Duodenal mucosa (tissue), 2 donors: ENCODE results near the gene GXYLT1.
"Not testable (repeated sequence)": the region's sequence is repeated elsewhere in the genome, so short reads cannot be mapped to it uniquely, and the experiment has no call there.

Experiments used
- H3K27ac ChIP-seq: one replicate; pipeline ENCODE4 v1.7.0; 2013; ENCODE audit warnings: low read depth, low read length
- H3K27me3 ChIP-seq, 2 donors: one replicate each; pipeline ENCODE4 v1.7.0; 2013; ENCODE audit warnings: low read length in 2 of 2, control low read depth in 1 of 2; ENCODE audit not compliant: insufficient read depth in 2 of 2, control insufficient read depth in 1 of 2
- H3K36me3 ChIP-seq, 2 donors: one replicate each; pipeline ENCODE4 v1.7.0; 2013; ENCODE audit warnings: low read length in 2 of 2, control low read depth in 1 of 2; ENCODE audit not compliant: insufficient read depth in 2 of 2, control insufficient read depth in 1 of 2
- H3K4me1 ChIP-seq, 2 donors: one replicate each; pipeline ENCODE4 v1.7.0; 2013; ENCODE audit warnings: low read length in 2 of 2, control low read depth in 1 of 2; ENCODE audit not compliant: insufficient read depth in 2 of 2, control insufficient read depth in 1 of 2
- H3K4me3 ChIP-seq, 2 donors: one replicate each; pipeline ENCODE4 v1.7.0; 2013; ENCODE audit warnings: low read length in 2 of 2, low read depth in 1 of 2
- H3K9ac ChIP-seq, 2 donors: one replicate each; pipeline ENCODE4 v1.7.0; 2013; ENCODE audit warnings: low read length in 2 of 2, low read depth in 1 of 2
- H3K9me3 ChIP-seq, 2 donors: one replicate each; pipeline ENCODE4 v1.7.0; 2013; ENCODE audit warnings: low read length in 2 of 2, control low read depth in 1 of 2; ENCODE audit not compliant: control insufficient read depth in 1 of 2

Gene GXYLT1

GRCh38 chr12:42076976-42077375 lies 67.7 kb downstream of the GXYLT1 start:
- no peak overlapping the region for H3K4me3 ChIP-seq
- no peak overlapping the region for H3K27ac ChIP-seq
- no peaks in the 10 kb centered on the region for H3K4me1 ChIP-seq
- no peaks in the 10 kb centered on the region for H3K27me3 ChIP-seq
- H3K36me3 ChIP-seq, result no peaks in the 10 kb centered on the region
- H3K9ac ChIP-seq, result no peak overlapping the region
- H3K9me3 ChIP-seq, result no peaks in the 10 kb centered on the region

GRCh38 chr12:42070036-42070435 lies 74.6 kb downstream of the GXYLT1 start:
- Histone ChIP-seq H3K27ac (no peak overlapping the region), H3K9me3 (no peaks in the 10 kb centered on the region), H3K9ac (no peak overlapping the region), H3K4me1 (no peaks in the 10 kb centered on the region), H3K4me3 (no peak overlapping the region), H3K36me3 (no peaks in the 10 kb centered on the region), H3K27me3 (no peaks in the 10 kb centered on the region)

- no peak overlapping the region for H3K4me3 ChIP-seq
- no peaks in the 10 kb centered on the region for H3K4me1 ChIP-seq
- H3K27ac ChIP-seq, result no peak overlapping the region
- no peaks in the 10 kb centered on the region for H3K36me3 ChIP-seq
- H3K9me3 ChIP-seq, result no peaks in the 10 kb centered on the region
- no peaks in the 10 kb centered on the region for H3K27me3 ChIP-seq
- H3K9ac ChIP-seq, result no peak overlapping the region
Measured at GRCh38 chr12:42059127-42059526, 85.5 kb downstream of the GXYLT1 start.

GRCh38 chr12:42056130-42056529 lies 88.5 kb downstream of the GXYLT1 start:
- H3K9ac ChIP-seq, result no peak overlapping the region
- no peak overlapping the region for H3K27ac ChIP-seq
- H3K4me3 ChIP-seq, result no peak overlapping the region
- no peaks in the 10 kb centered on the region for H3K27me3 ChIP-seq
- H3K9me3 ChIP-seq, result no peaks in the 10 kb centered on the region
- no peaks in the 10 kb centered on the region for H3K4me1 ChIP-seq
- H3K36me3 ChIP-seq, result no peaks in the 10 kb centered on the region

- Histone ChIP-seq H3K27me3 (no peaks in the 10 kb centered on the region), H3K36me3 (no peaks in the 10 kb centered on the region), H3K9ac (no peak overlapping the region), H3K9me3 (no peaks in the 10 kb centered on the region), H3K4me3 (no peak overlapping the region), H3K4me1 (no peaks in the 10 kb centered on the region), H3K27ac (no peak overlapping the region)
Measured at GRCh38 chr12:42053456-42053855, 91.2 kb downstream of the GXYLT1 start.

- H3K9ac ChIP-seq, H3K36me3 ChIP-seq, H3K27me3 ChIP-seq, H3K4me3 ChIP-seq, H3K4me1 ChIP-seq, H3K27ac ChIP-seq, H3K9me3 ChIP-seq: not testable (repeated sequence)
Measured at GRCh38 chr12:42048980-42049379, 95.7 kb downstream of the GXYLT1 start.

- no peaks in the 10 kb centered on the region for H3K36me3 ChIP-seq
- no peak overlapping the region for H3K27ac ChIP-seq
- no peaks in the 10 kb centered on the region for H3K9me3 ChIP-seq
Measured at GRCh38 chr12:42039577-42039976, 105.1 kb downstream of the GXYLT1 start.

GRCh38 chr12:42039176-42039575 lies 105.5 kb downstream of the GXYLT1 start:
- Histone ChIP-seq H3K9ac (no peak overlapping the region), H3K4me1 (no peaks in the 10 kb centered on the region), H3K27me3 (no peaks in the 10 kb centered on the region), H3K27ac (no peak overlapping the region), H3K4me3 (no peak overlapping the region), H3K36me3 (no peaks in the 10 kb centered on the region), H3K9me3 (no peaks in the 10 kb centered on the region)

More at GRCh38 chr12:42039577-42039976, 105.1 kb downstream of the GXYLT1 start:
- Histone ChIP-seq H3K4me1 (no peaks in the 10 kb centered on the region), H3K9ac (no peak overlapping the region), H3K4me3 (no peak overlapping the region), H3K27me3 (no peaks in the 10 kb centered on the region)

GRCh38 chr12:42031847-42032564 lies 112.7 kb downstream of the GXYLT1 start:
- H3K27ac ChIP-seq, result no peak overlapping the region
- no peaks in the 10 kb centered on the region for H3K9me3 ChIP-seq
- H3K27me3 ChIP-seq, result no peaks in the 10 kb centered on the region
- H3K4me1 ChIP-seq, result no peaks in the 10 kb centered on the region
- no peak overlapping the region for H3K4me3 ChIP-seq
- H3K9ac ChIP-seq, result no peak overlapping the region
- H3K36me3 ChIP-seq, result no peaks in the 10 kb centered on the region
